ENCODE measurements around the gene COL9A1. TPM values are rescaled to one million over a fixed set of nuclear protein-coding genes. Genes with fewer than 3 reads are reported as not detected.

COL9A1 gene
- total and polyA plus RNA-seq, 2 donors (not counting 1 experiment from before 2014, with no cell fraction given) = not detected

- H3K79me2 ChIP-seq (ENCODE audit: control insufficient read depth, insufficient read depth, low read length) = no peaks in the 10 kb centered on the region
- H3K9me3 ChIP-seq (ENCODE audit: control extremely low read depth in 1 of 3, control insufficient read depth in 2 of 3, insufficient read depth in 1 of 3, low read length in 2 of 3) = no peaks in the 10 kb centered on the region
- Mint-ChIP-seq H3K4me1 (peaks cover 8% of the 10 kb centered on the region), H3K4me3 (no peak overlapping the region), H3K9me3 (ENCODE audit: insufficient read depth) (no peaks in the 10 kb centered on the region), H3K27ac (no peak overlapping the region), H3K27me3 (peaks cover 7% of the 10 kb centered on the region)
- peak; percentile 42 for DNase-seq
- no peaks in the 10 kb centered on the region for H4K20me1 ChIP-seq (ENCODE audit: control insufficient read depth, insufficient read depth, low read length, poor library complexity, severe bottlenecking)
- intact Hi-C loops (cut with micrococcal nuclease) = loop anchor here (1.0 kb wide), 1 partner anchor 148 kb away; no protein-coding TSS in a partner anchor
- TF ChIP-seq, protein P1, sequence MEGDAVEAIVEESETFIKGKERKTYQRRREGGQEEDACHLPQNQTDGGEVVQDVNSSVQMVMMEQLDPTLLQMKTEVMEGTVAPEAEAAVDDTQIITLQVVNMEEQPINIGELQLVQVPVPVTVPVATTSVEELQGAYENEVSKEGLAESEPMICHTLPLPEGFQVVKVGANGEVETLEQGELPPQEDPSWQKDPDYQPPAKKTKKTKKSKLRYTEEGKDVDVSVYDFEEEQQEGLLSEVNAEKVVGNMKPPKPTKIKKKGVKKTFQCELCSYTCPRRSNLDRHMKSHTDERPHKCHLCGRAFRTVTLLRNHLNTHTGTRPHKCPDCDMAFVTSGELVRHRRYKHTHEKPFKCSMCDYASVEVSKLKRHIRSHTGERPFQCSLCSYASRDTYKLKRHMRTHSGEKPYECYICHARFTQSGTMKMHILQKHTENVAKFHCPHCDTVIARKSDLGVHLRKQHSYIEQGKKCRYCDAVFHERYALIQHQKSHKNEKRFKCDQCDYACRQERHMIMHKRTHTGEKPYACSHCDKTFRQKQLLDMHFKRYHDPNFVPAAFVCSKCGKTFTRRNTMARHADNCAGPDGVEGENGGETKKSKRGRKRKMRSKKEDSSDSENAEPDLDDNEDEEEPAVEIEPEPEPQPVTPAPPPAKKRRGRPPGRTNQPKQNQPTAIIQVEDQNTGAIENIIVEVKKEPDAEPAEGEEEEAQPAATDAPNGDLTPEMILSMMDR (IDR thresholded peaks at IDR 0.05) = peak; percentile 94
- no peak for TF ChIP-seq EZH2 (IDR thresholded peaks at IDR 0.05; ENCODE audit: borderline replicate concordance, insufficient read depth, low read depth, low read length, poor library complexity, severe bottlenecking)
- H3K4me3 ChIP-seq (ENCODE audit: control extremely low read depth in 1 of 5, extremely low read depth in 1 of 5, insufficient read depth in 1 of 5, low read depth in 2 of 5, low read length in 4 of 5) = no peak overlapping the region
- H3K9ac ChIP-seq (ENCODE audit: low read length) = no peak overlapping the region
- ChIA-PET POLR2A (no interaction called here), CTCF (interaction anchor here (0.8 to 3.9 kb wide), 28 partner anchors 9 to 796 kb away, joined by 3 to 37 read pairs (median 6); partner anchors contain the start of gene B3GAT2)
- H3K36me3 ChIP-seq (replicated peaks in 1 of 2; ENCODE audit: control extremely low read depth in 1 of 2, control insufficient read depth in 1 of 2, extremely low read depth in 1 of 2, insufficient read depth in 2 of 2, low read length in 1 of 2) = no peaks in the 10 kb centered on the region
- no peak overlapping the region for H2AFZ ChIP-seq (ENCODE audit: insufficient read depth, low read depth, low read length, poor library complexity, severe bottlenecking)
- no peak overlapping the region for H3K27ac ChIP-seq (ENCODE audit: low read length in 2 of 2)
- WGBS (ENCODE audit: insufficient coverage) = 89% methylated on average over 1 of the region's 4 CpGs
- ATAC-seq (ENCODE audit: low read depth) = peak; percentile 39
- no peak overlapping the region for H3K4me2 ChIP-seq (replicated peaks; ENCODE audit: low read depth, low read length, poor library complexity, severe bottlenecking)
- H3K4me1 ChIP-seq (ENCODE audit: control insufficient read depth in 2 of 2, insufficient read depth in 2 of 2, low read length in 2 of 2) = peaks cover 6 to 9% of the 10 kb centered on the region in 2 donors
- no peaks in the 10 kb centered on the region for H3K27me3 ChIP-seq (replicated peaks in 1 of 4; ENCODE audit: control extremely low read depth in 1 of 4, control insufficient read depth in 3 of 4, insufficient read depth in 4 of 4, low read length in 3 of 4)
These were observed 81.7 kb downstream of the COL9A1 start for GRCh38 chr6:70221025-70221714.

DNA sequence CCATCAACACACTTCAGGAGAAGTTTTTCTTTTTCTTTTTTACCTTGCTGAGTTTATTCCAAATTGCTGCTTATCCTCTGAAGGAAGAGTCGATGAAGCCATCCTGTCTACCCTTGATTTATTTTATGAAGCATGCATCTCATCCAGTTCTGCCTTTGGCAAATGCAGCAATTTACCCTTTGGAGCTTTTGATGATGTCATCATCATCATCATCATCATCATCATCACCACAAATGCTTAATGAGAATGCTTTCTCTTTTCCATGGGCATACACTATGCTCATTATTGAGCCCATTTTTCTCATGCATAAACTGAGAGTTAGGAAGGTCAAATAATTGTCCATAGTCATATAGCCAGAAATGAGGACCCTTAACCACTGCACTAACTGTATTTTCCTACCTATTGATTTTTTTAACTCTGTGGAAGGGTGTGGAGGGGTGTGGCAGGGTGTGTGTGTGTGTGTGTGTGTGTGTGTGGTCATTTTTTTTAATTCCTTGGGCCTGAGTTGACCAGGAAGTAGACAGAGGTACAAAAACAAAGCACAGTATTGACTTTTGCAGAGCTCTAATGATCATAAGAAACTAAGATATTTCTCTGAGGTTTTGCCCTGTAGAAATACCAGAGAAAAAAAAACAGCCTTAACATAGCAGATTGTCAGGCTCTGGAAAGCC, 82.8 kb downstream of the COL9A1 start:
- peaks cover 8% of the 10 kb centered on the region for H3K4me1 Mint-ChIP-seq
- 89% methylated on average over 1 of the region's 1 CpG for WGBS (ENCODE audit: insufficient coverage)
- no peak overlapping the region for H3K4me3 ChIP-seq (ENCODE audit: control extremely low read depth in 1 of 5, extremely low read depth in 1 of 5, insufficient read depth in 1 of 5, low read depth in 2 of 5, low read length in 4 of 5)

More for the DNA sequence above, 82.8 kb downstream of the COL9A1 start:
- no peak overlapping the region for H3K9ac ChIP-seq (ENCODE audit: low read length)
- no peak for ATAC-seq (ENCODE audit: low read depth)
- intact Hi-C loops (cut with micrococcal nuclease) = no loop called here
- POLR2A ChIA-PET = no interaction called here
- no peaks in the 10 kb centered on the region for H4K20me1 ChIP-seq (ENCODE audit: control insufficient read depth, insufficient read depth, low read length, poor library complexity, severe bottlenecking)
- no peak for DNase-seq
- H3K79me2 ChIP-seq (ENCODE audit: control insufficient read depth, insufficient read depth, low read length) = no peaks in the 10 kb centered on the region
- H3K9me3 ChIP-seq (ENCODE audit: control extremely low read depth in 1 of 3, control insufficient read depth in 2 of 3, insufficient read depth in 1 of 3, low read length in 2 of 3) = no peaks in the 10 kb centered on the region
- H3K4me2 ChIP-seq (replicated peaks; ENCODE audit: low read depth, low read length, poor library complexity, severe bottlenecking) = no peak overlapping the region
- no peaks in the 10 kb centered on the region for H3K27me3 ChIP-seq (replicated peaks in 1 of 4; ENCODE audit: control extremely low read depth in 1 of 4, control insufficient read depth in 3 of 4, insufficient read depth in 4 of 4, low read length in 3 of 4)
- Mint-ChIP-seq H3K4me3 (no peak overlapping the region), H3K27me3 (peaks cover 3% of the 10 kb centered on the region), H3K9me3 (ENCODE audit: insufficient read depth) (no peaks in the 10 kb centered on the region), H3K27ac (no peak overlapping the region)
- TF ChIP-seq, protein P1 (IDR thresholded peaks at IDR 0.05) = no peak
- TF ChIP-seq EZH2 (IDR thresholded peaks at IDR 0.05; ENCODE audit: borderline replicate concordance, insufficient read depth, low read depth, low read length, poor library complexity, severe bottlenecking) = no peak
- no peak overlapping the region for H3K27ac ChIP-seq (ENCODE audit: low read length in 2 of 2)
- no peaks in the 10 kb centered on the region for H3K36me3 ChIP-seq (replicated peaks in 1 of 2; ENCODE audit: control extremely low read depth in 1 of 2, control insufficient read depth in 1 of 2, extremely low read depth in 1 of 2, insufficient read depth in 2 of 2, low read length in 1 of 2)
- CTCF ChIA-PET = interaction anchor here (0.7 to 3.9 kb wide), 15 partner anchors 8 to 793 kb away, joined by 3 to 37 read pairs (median 7); partner anchors contain the start of gene B3GAT2
- H2AFZ ChIP-seq (ENCODE audit: insufficient read depth, low read depth, low read length, poor library complexity, severe bottlenecking) = no peak overlapping the region
- H3K4me1 ChIP-seq (ENCODE audit: control insufficient read depth in 2 of 2, insufficient read depth in 2 of 2, low read length in 2 of 2) = peaks cover 6 to 9% of the 10 kb centered on the region in 2 donors

All from B cell (primary cell).